CD4-positive, alpha-beta T cell (primary cell): ENCODE results near the gene RGS5. TPM values are rescaled to one million over a fixed set of nuclear protein-coding genes. Genes with fewer than 3 reads are reported as not detected.

Experiments
- ATAC-seq: fragments of 200-7000 bp; cut with Tn5 transposase; one replicate; pipeline ENCODE4 v1.10.0; 2022; ENCODE audit warnings: mild to moderate bottlenecking; ENCODE audit not compliant: poor library complexity
- CTCF ChIA-PET: fragments of 350-600 bp; sonication (Branson Sonifier 250); formaldehyde crosslinking; loops from one replicate; lab custom pipeline; 2021; ENCODE audit warnings: antibody characterized with exemption, inconsistent platforms; lab: Charles Lee
- POLR2A ChIA-PET: fragments of 350-600 bp; sonication (Branson Sonifier 250); formaldehyde crosslinking; loops from one replicate; lab custom pipeline; 2021; ENCODE audit warnings: antibody characterized with exemption, inconsistent platforms; lab: Charles Lee
- DNase-seq, 14 experiments: peaks; one replicate each; pipeline ENCODE4 v3.0.0-alpha.2; 2013 to 2020; ENCODE audit warnings: mixed read lengths in 2 of 14
- H3K27ac ChIP-seq, 2 donors: one replicate each; pipeline versions ENCODE4 v1.5.1 to v1.7.0; 2013; ENCODE audit warnings: low read length in 2 of 2, low read depth in 1 of 2, mild to moderate bottlenecking in 1 of 2
- H3K27me3 ChIP-seq, 2 experiments: 1 replicate in 1 of 2; 2 replicates in 1 of 2; pipeline versions ENCODE4 v1.6.1 to v1.7.0; 2013; ENCODE audit warnings: low read length in 2 of 2, control low read depth in 1 of 2, mild to moderate bottlenecking in 1 of 2, moderate library complexity in 1 of 2; ENCODE audit not compliant: insufficient read depth in 2 of 2, control insufficient read depth in 1 of 2
- H3K36me3 ChIP-seq: one replicate; pipeline ENCODE4 v1.6.1; 2013; ENCODE audit warnings: low read length, control low read depth; ENCODE audit not compliant: insufficient read depth
- H3K4me1 ChIP-seq: one replicate; pipeline ENCODE4 v1.6.1; 2013; ENCODE audit warnings: low read length, control low read depth; ENCODE audit not compliant: insufficient read depth
- H3K4me3 ChIP-seq: one replicate; pipeline ENCODE4 v1.5.1; 2013; ENCODE audit warnings: mild to moderate bottlenecking, low read length, moderate library complexity
- H3K9me3 ChIP-seq, 2 experiments: 1 replicate in 1 of 2; 2 replicates in 1 of 2; pipeline versions ENCODE4 v1.6.1 to v1.7.0; 2013; ENCODE audit warnings: low read length in 2 of 2, mild to moderate bottlenecking in 2 of 2, control low read depth in 1 of 2, moderate library complexity in 1 of 2; ENCODE audit not compliant: control insufficient read depth in 1 of 2, insufficient read depth in 1 of 2
- H3K27ac Mint-ChIP-seq: one replicate; pipeline ENCODE4 v1.8.0; 2020; ENCODE audit warnings: mixed read lengths
- H3K27me3 Mint-ChIP-seq: one replicate; pipeline ENCODE4 v1.8.0; 2021; ENCODE audit warnings: mixed read lengths
- H3K36me3 Mint-ChIP-seq: one replicate; pipeline ENCODE4 v1.8.0; 2021; ENCODE audit warnings: low read depth, mixed read lengths
- H3K4me1 Mint-ChIP-seq: one replicate; pipeline ENCODE4 v1.8.0; 2021; ENCODE audit warnings: low read depth, mixed read lengths
- H3K4me3 Mint-ChIP-seq: one replicate; pipeline ENCODE4 v1.8.0; 2020; ENCODE audit warnings: mild to moderate bottlenecking, mixed read lengths
- H3K9me3 Mint-ChIP-seq: one replicate; pipeline ENCODE4 v1.8.0; 2020; ENCODE audit warnings: mixed read lengths
- CTCF ChIP-seq: fragments of 200-600 bp; IDR thresholded peaks from one replicate; pipeline ENCODE4 v1.8.0; 2022; ENCODE audit warnings: antibody characterized with exemption, mild to moderate bottlenecking
- intact Hi-C, 2 experiments: fragments of 100-400 bp; cut with DNase I in 1 of 2; cut with micrococcal nuclease in 1 of 2; formaldehyde crosslinking; loops; one replicate each; pipeline versions ENCODE4 v1.15.1 to v1.9.0; 2023 to 2025; cut with DNase I, micrococcal nuclease
- total RNA-seq, 174 experiments: library from RNA in 2 of 174; stranded (reverse) in 2 of 174; gene quantifications; one replicate each; pipeline ENCODE4 v1.2.3 and lab custom pipeline; 2021 to 2026

RGS5 gene
- total RNA-seq, 2 experiments from 2014 or later: 1.2 to 1.6 TPM

- ATAC-seq: no peak
These were observed 38.7 kb downstream of the RGS5 start for GRCh38 chr1:163163881-163164582.

GRCh38 chr1:163163163-163163562 is 39.6 kb downstream of the RGS5 start:
- intact Hi-C loops: no loop called here
- CTCF ChIA-PET: no interaction called here
- no peak overlapping the region for H3K4me3 ChIP-seq
- H3K27ac Mint-ChIP-seq: no peak overlapping the region
- H3K9me3 Mint-ChIP-seq: no peaks in the 10 kb centered on the region
- POLR2A ChIA-PET: no interaction called here
- H3K27ac ChIP-seq: no peak overlapping the region
- no peaks in the 10 kb centered on the region for H3K27me3 Mint-ChIP-seq
- no peaks in the 10 kb centered on the region for H3K36me3 ChIP-seq
- DNase-seq (no peak), ATAC-seq (no peak)
- no peak for TF ChIP-seq CTCF
- H3K27me3 ChIP-seq: no peaks in the 10 kb centered on the region
- no peaks in the 10 kb centered on the region for H3K4me1 ChIP-seq
- no peaks in the 10 kb centered on the region for H3K4me1 Mint-ChIP-seq
- H3K4me3 Mint-ChIP-seq: no peak overlapping the region
- no peaks in the 10 kb centered on the region for H3K36me3 Mint-ChIP-seq
- H3K9me3 ChIP-seq: no peaks in the 10 kb centered on the region

More at GRCh38 chr1:163163881-163164582, 38.7 kb downstream of the RGS5 start:
- H3K4me1 ChIP-seq: no peaks in the 10 kb centered on the region
- no peak for TF ChIP-seq CTCF
- H3K36me3 ChIP-seq: no peaks in the 10 kb centered on the region
- no peaks in the 10 kb centered on the region for H3K27me3 Mint-ChIP-seq
- H3K4me3 ChIP-seq: no peak overlapping the region
- H3K27ac Mint-ChIP-seq: no peak overlapping the region
- no peaks in the 10 kb centered on the region for H3K9me3 Mint-ChIP-seq
- no peaks in the 10 kb centered on the region for H3K9me3 ChIP-seq
- H3K36me3 Mint-ChIP-seq: no peaks in the 10 kb centered on the region
- POLR2A ChIA-PET: no interaction called here
- no peak overlapping the region for H3K27ac ChIP-seq
- no peaks in the 10 kb centered on the region for H3K4me1 Mint-ChIP-seq
- DNase-seq: no peak
- no peaks in the 10 kb centered on the region for H3K27me3 ChIP-seq
- intact Hi-C loops: no loop called here
- no peak overlapping the region for H3K4me3 Mint-ChIP-seq
- CTCF ChIA-PET: no interaction called here

- ATAC-seq: no peak
- TF ChIP-seq CTCF: no peak
- ChIA-PET CTCF (no interaction called here), POLR2A (no interaction called here)
- Histone ChIP-seq H3K27me3 (no peaks in the 10 kb centered on the region), H3K27ac (no peak overlapping the region), H3K4me3 (no peak overlapping the region), H3K36me3 (no peaks in the 10 kb centered on the region), H3K9me3 (no peaks in the 10 kb centered on the region), H3K4me1 (no peaks in the 10 kb centered on the region)
- no peak for DNase-seq
- Mint-ChIP-seq H3K4me1 (no peaks in the 10 kb centered on the region), H3K27ac (no peak overlapping the region), H3K9me3 (no peaks in the 10 kb centered on the region), H3K36me3 (no peaks in the 10 kb centered on the region), H3K4me3 (no peak overlapping the region), H3K27me3 (no peaks in the 10 kb centered on the region)
- intact Hi-C loops: no loop called here
These were observed 40.3 kb downstream of the RGS5 start for GRCh38 chr1:163162381-163162914.
